Measurements from ENCODE around the gene IFNAR1. TPM values are rescaled to one million over a fixed set of nuclear protein-coding genes. Genes with fewer than 3 reads are reported as not detected.
A peak's percentile ranks its signal among the peaks of the same experiment; 100 is the strongest.

IFNAR1 gene
- total and polyA plus RNA-seq, 9 of the 15 experiments (the other 6 are each of a cell fraction or from before 2014, with no cell fraction given): 8.6 to 31.8 (median 14.8) TPM

DNA sequence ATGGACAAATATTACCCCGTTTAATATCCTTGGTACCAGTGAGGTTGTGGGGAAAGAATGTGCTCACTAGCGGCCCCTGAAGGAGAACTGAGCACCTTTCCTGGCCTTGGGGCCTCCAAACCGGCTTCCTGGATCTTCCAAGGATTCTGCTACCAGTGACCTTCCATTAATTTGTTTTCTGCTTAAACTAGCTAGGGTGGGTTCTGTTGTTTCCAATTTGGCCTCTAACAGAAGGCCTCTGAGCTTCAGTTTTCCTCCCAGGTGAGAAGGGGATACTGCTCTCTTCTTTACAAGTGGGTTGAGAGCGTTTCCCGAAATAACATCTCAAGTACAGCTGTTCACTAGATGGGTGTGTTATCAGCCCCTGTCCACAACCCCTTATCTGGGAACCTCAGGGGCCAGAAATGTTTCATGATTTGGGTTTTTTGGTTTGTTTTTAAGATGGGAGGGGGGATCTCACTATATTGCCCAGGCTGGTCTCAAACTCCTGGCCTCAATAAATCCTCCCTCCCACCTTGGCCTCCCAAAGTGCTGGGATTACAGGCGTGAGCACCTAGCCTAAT is 61.5 kb downstream of the IFNAR1 start (continued):
- TF ChIP-seq U2AF2 (optimal IDR thresholded peaks at IDR 0.05; ENCODE audit: low read depth, low read length) (no peak), E2F4 (CRISPR knock-in tag; IDR thresholded peaks at IDR 0.05; ENCODE audit: low read depth) (no peak), ZNF239 (CRISPR knock-in tag; IDR thresholded peaks at IDR 0.05) (peak; percentile 19; the same call in 1 of the 2 replicates), ZC3H8 (IDR thresholded peaks at IDR 0.05) (no peak), CEBPB (tag; IDR thresholded peaks at IDR 0.05) (peak; percentile 14; the same call in 1 of the 2 replicates), USF2 (CRISPR knock-in tag; IDR thresholded peaks at IDR 0.05) (no peak), FOXK2 (conservative IDR thresholded peaks at IDR 0.05 in 1 of 2, IDR thresholded peaks at IDR 0.05 in 1 of 2; ENCODE audit: low read depth in 2 of 2) (0 out of 4 replicates have a peak, but pooled peaks have one; percentile 10 to 26)

DNA sequence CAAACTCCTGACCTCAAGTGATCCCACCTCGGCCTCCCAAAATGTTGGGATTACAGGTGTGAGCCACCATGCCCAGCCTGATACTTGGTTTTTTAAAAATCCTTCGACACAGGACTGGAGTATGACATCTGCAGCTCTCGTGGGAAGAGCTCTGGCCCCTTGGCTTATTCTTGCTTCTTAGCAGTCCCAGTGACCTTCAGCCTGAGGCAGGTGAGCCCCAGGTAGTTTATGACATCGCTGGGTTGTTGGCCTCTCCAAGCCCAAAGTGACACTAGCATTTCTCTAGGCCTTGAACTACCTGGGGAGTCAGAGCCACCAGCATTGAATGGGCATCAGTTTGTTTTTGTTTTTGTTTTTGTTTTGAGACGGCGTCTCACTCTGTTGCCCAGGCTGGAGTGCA is 62.5 kb downstream of the IFNAR1 start:
- H3K4me1 ChIP-seq (replicated peaks in 1 of 2; ENCODE audit: control insufficient read depth in 2 of 2, insufficient read depth in 2 of 2, low read length in 2 of 2): peaks cover 21 to 22% of the 10 kb centered on the region in 2 experiments; a peak in 4 of 5 replicates
- H3K9me3 ChIP-seq (replicated peaks; ENCODE audit: control insufficient read depth, insufficient read depth, low read depth, low read length): no peaks in the 10 kb centered on the region
- DNase-seq (ENCODE audit: extremely low read depth in 1 of 4, low spot score in 3 of 4): no peak
- ATAC-seq: no peak
- no peak overlapping the region for H3K4me2 ChIP-seq (ENCODE audit: insufficient read depth, low read length)
- H3K79me2 ChIP-seq (ENCODE audit: control insufficient read depth, insufficient read depth, low read length): no peaks in the 10 kb centered on the region
- BruUV-seq (replicated peaks): no TSS peak
- CTCF ChIA-PET (ENCODE audit: low intra/inter-chr PET ratio): no interaction called here
- H3K4me3 ChIP-seq: no peak overlapping the region
- 61% methylated on average over 6 of the region's 6 CpGs for WGBS (ENCODE audit: insufficient coverage, low coverage, missing lambda C conversion rate)
- H3K9me1 ChIP-seq (ENCODE audit: control insufficient read depth, insufficient read depth, low read length): no peaks in the 10 kb centered on the region
- intact Hi-C loops (cut with micrococcal nuclease): no loop called here
- TF ChIP-seq ZBTB33 (CRISPR knock-in tag; IDR thresholded peaks at IDR 0.05) (no peak), ZFP30 (CRISPR knock-in tag; IDR thresholded peaks at IDR 0.05; ENCODE audit: borderline replicate concordance) (no peak), POLR2A (conservative IDR thresholded peaks at IDR 0.05) (no peak), ZNF165 (CRISPR knock-in tag; IDR thresholded peaks at IDR 0.05; ENCODE audit: borderline replicate concordance) (no peak)
- H4K20me1 ChIP-seq (replicated peaks; ENCODE audit: control insufficient read depth, insufficient read depth, low read length): no peaks in the 10 kb centered on the region
- in situ Hi-C loops (cut with MboI): no loop called here
- peaks cover 0 to 8% of the 10 kb centered on the region in 2 experiments; a peak in 1 of 5 replicates for H3K27me3 ChIP-seq (ENCODE audit: control insufficient read depth in 2 of 2, insufficient read depth in 2 of 2, low read length in 2 of 2)
- POLR2A ChIA-PET: interaction anchor here (0.7 to 1.9 kb wide), 3 partner anchors 9 to 445 kb away, joined by 3 to 7 read pairs (median 4); no protein-coding TSS in a partner anchor
- H2AFZ ChIP-seq (ENCODE audit: low read depth, low read length): no peak overlapping the region
- H3K36me3 ChIP-seq (ENCODE audit: control insufficient read depth, insufficient read depth, low read length): no peaks in the 10 kb centered on the region
- H3K27ac ChIP-seq (ENCODE audit: extremely low read depth, low read depth, low read length): no peak overlapping the region
- FAIRE-seq: no peak
- no peak overlapping the region for H3K9ac ChIP-seq (ENCODE audit: insufficient read depth in 1 of 2, low read depth in 2 of 2, low read length in 2 of 2)
